IPS-11a (cell line): ENCODE results near the gene ACOX3.
A peak's percentile ranks its signal among the peaks of the same experiment; 100 is the strongest.
"Not testable (repeated sequence)": the region's sequence is repeated elsewhere in the genome, so short reads cannot be mapped to it uniquely, and the experiment has no call there.

Experiments used
- H3K4me3 ChIP-seq: one replicate; pipeline ENCODE4 v1.5.1; 2013; ENCODE audit warnings: low read depth, low read length, control low read depth

ACOX3 gene

DNA sequence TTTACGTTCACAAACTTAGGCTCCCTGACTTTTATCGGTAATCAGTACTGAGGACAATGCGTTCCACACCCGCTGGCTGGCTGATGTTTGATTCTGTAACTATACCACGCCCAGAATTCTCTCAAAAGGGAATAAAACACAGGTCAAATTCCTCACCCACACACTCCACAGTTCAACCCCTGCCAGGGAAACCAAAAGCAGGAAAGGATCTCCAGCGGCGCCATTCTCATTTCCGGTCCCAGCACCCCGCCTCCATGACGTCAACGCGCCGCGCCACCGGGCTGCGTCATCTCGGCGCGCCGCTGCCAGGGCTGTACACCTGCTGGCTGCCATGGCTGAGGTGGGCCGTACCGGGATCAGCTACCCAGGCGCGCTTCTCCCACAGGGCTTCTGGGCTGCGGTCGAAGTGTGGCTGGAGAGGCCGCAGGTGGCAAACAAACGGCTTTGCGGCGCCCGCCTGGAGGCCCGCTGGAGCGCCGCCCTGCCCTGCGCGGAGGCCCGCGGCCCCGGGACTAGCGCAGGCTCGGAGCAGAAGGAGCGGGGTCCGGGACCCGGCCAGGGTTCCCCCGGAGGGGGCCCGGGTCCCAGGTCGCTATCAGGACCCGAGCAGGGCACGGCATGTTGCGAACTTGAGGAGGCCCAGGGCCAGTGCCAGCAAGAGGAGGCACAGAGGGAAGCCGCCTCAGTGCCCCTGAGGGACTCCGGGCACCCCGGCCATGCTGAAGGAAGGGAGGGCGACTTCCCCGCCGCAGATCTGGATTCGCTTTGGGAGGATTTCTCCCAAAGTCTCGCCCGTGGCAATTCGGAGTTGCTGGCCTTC lies at the start of gene ACOX3, which contains the start of gene TRMT44:
Gene ACOX3 (minus strand): TSS at position 232 of the 820 bp plus-strand sequence. CDS start 24,202 bp downstream, outside the sequence.
Gene TRMT44 (plus strand): TSS at position 286 of the 820 bp plus-strand sequence. CDS start 46 bp downstream, at position 332.
- peak within 1 kb of the TSS; percentile 91 for H3K4me3 ChIP-seq

DNA sequence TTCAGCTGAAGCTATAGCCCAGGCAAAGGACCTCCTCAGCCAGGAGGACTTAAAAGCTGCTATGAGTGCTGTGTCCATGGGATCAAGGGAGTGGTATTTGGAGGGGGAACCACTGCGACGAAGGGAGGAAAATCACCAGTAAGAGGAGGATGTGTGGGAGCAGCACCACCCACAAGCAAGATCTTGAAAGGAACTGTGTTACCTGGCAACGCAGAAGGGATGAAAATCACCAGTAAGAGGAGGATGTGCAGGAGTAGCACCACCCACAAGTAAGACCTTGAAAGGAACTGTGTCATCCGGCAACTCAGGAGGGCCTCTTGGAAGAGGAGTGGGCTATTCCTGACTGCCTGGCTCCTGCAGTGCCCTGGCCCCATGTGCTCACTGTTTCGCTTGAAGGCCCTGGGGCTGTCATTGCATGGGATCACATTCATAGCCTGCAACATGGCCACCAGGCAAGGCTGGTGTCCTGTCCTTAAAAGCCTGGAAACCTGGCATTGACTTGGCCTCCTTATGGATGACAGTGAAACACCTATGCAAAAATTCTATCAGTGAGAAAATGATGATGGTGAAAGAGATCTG lies 48.4 kb upstream of the ACOX3 start:
- H3K4me3 ChIP-seq, result no peak overlapping the region

DNA sequence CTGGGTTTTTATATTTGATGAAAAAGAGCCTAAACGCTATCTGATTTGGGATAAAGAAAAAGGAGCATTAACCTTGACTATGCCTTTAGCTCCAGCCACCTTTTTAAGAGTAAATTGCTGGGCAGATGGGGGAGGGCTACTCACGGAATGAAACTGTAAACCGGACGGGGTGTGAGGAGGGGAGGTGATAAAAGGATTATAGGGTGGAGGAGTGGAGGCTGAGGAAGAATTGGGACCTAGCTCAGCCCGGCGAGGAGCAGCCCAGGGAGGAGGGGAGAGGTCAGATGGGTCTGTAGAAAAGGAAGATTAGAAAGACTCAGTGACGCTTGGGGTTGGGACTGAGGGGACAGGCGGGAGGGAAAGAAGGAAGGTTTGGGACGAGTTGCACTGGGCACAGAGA lies 46.1 kb upstream of the ACOX3 start:
- not testable (repeated sequence) for H3K4me3 ChIP-seq

DNA sequence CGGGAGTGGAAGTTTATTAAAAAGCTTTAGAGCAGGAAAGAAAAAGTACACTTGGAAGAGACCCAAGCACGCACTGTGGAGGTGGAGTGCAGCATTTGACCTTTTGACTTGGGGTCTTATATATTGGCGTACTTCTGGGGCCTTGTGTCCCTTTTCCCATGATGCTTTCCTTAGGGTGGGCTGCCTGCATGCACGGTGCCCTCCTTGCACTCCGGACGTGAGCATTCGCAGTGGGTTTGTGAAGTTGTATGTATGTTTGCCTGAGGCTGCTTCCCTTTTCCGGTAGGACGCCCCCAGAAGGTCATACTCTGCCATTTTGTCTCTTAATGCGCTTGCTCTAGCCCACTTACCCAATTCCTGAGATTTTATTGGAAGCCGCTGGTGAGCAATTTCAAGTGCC lies 39.7 kb upstream of the ACOX3 start:
- H3K4me3 ChIP-seq, result no peak overlapping the region

DNA sequence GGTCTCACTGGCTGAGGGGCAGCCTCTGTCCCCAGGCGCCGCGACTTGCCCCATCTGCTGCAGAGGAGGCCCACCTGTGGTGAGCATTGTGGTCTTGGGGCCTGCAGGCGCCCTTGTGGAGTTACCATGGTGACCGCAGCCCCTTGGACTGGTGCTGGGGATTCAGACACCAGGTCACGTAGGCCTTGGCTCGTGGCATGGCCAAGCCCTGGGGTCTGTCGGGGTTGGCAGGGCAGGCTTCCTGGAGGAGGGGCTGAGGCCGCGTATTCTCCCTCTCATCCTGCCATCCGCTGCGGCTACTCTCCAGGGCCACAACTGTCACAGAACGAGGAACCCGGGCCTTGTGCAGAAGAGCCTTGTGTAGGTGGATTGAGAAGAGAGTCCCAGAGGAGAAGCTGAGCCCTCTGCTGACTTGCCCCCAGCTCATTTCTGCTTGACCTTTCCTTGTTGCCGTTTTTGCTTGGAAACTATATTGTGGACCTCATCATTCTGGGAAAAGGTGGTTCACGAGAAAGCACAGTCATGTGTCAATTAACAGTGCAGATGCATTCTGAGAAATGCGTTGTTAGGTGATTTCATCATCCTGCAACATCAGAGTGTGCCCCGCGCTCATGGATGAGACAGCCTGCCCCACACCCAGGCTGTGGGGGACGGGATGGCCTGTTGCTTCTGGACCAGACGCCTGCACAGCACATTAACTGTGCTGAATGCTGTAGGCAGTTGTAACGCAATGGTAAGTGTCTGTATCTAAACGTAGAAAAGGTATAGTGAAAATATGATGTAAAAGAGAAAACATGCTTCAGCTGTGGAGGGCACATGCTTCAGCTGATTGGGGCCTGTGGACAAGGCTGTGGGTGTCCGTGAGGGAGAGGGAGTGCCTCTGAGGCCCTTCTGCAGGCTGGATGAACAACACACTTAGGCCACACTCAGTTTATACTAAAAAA lies 38.5 kb upstream of the ACOX3 start:
- no peak overlapping the region for H3K4me3 ChIP-seq

DNA sequence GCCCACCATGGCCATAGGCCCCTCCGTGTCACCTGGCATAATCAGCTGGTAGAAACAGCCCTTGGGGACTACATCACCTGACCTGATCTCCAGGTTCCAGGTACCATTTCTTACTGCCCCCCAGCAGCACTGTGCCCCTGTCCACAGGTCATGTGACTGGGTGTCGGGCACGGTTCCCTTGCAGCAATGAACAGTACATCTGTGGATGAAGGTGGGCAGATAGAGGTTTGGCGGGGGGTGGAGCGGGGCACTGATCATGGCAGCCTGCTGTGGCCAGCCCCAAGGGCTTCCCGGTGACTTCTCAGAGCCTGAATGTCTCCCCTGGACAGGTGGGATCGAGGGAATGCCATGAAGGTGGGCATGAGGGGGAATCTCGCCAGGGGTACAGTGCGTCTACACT lies 37.8 kb upstream of the ACOX3 start:
- no peak overlapping the region for H3K4me3 ChIP-seq

DNA sequence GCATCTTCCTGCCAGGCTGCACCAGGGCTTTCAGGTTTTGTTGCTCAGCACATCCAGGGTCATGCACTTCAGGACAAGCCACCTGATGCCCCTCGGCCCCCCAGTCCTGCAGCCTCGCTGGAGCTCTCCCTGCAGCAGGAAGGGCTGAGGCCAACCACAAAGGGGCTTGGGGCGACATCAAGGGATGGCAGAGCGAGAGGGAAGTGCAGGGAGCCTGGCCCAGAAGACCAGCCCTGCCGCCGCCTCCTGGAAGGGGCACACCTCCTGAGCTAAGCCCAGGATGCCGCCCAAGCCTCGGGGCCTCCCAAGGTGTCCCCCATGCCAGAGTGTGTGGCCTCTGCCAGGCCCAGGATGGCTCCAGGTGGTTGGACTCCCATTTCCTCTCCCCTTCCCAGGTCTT lies 37.2 kb upstream of the ACOX3 start:
- no peak overlapping the region for H3K4me3 ChIP-seq

DNA sequence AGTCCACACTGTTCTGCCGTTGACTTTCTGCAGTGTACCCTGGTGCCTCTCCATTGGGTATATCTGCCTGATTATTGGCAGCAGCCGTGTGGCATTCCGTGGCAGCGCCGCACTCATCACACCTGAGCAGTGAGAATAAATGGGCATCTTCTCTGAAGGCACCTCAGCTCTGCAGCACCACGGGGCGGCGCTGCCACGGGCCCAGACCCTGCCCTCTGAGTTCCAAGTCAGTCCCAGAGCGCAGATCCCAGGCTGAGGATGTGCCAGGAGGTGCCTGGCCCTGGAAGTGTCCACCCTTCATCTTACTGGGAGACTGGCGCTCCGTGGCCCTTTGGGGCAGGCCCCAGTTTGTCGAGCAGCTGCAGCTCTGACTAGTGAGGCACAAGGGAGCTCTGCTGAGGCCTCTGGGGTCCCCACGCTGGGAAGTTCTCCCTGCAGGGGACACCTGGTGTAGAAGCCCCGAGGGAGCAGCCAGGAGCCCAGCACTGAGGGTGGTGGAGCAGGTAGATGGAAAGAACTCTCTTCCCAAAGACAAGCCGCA lies 36.6 kb upstream of the ACOX3 start:
- no peak overlapping the region for H3K4me3 ChIP-seq

DNA sequence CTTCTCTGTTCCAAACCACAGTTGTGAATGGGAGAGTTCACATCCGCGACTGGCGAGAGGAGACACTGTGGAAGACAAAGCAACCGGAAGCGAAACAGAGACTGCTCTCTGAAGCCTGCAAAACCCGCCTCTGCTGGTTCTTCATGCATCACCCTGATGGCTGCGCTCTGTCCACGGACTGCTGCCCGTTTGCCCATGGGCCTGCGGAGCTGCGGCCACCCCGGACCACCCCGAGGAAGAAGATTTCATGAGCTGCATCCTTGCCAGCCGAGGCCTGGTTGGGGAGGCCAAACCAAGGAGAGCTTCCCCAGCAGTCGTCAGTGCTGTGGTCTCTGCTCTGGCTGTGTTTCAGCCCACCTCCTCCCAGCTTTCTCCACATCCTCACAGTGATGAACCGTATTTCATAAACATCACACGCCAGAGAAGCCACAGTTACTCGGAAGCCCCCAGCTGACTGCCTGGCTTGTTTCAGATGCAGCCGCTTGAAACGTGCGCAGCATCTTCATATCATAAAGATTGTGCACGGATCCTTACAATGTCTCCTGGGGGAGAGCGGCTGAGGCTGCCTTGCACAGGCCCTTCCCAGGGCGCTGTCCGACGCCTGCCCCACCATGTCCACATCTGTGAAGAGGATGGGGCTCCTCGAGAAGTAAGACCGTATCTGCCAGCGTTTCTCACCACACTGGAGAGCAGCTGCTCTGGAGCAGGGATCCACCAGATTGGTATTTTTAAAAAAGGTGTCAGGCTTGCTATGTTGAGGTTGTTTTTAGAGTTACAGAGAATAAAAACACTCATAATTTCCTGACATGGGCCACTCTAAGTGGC lies 35.4 kb upstream of the ACOX3 start:
- H3K4me3 ChIP-seq, result no peak overlapping the region

DNA sequence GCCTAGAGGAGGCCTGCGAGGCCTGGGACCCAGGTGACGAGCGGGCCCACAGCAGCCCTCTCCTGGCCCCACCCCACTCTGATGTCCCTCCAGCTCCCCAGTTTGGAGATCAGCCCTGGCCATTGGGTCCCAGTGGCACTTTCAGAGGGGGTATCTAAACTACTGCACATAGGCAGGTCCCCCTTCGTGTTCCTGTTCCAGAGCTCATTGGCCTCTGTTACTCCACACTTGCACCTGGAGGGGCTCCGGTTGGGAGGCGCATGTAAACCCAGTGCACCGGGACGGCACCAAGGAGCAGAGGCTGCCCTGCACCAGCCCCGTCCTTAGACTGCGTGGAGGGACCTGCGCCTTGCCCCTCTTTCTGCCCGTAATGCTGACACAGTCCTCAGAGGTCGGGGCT lies 34.3 kb upstream of the ACOX3 start:
- H3K4me3 ChIP-seq, result no peak overlapping the region

DNA sequence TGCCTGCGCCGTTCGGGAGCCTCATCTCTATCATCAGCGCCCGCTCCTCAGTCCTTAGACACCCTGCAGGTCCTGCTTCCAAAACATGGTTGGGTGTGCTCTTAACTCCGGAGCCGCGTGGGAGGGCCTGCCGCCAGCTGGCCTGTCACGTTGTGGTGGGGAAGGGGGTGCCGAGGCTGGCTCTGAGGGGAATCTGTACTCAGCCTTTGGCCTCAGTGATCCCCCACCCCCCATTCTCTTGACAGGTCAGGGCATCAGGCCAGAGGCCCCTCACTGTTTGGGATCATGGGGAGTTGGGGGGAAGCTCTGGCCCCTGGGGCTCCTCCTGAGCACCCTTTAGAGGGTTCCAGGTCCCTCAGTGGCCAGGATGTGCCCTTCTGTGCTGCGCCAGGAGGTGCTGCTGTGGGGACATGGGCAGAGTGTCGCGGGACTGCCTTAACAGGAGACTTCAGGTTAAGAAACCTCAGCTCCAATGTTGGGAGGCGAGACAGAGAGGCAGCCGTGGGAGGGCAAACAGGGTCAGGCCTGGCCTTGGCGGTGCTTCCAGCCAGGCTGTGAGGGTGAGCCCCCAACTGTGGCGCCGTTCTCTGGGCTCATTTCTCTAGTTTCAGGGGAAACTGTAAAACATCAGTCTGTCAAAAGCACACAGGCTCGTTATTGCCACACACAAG lies 33.5 kb upstream of the ACOX3 start:
- no peak overlapping the region for H3K4me3 ChIP-seq

DNA sequence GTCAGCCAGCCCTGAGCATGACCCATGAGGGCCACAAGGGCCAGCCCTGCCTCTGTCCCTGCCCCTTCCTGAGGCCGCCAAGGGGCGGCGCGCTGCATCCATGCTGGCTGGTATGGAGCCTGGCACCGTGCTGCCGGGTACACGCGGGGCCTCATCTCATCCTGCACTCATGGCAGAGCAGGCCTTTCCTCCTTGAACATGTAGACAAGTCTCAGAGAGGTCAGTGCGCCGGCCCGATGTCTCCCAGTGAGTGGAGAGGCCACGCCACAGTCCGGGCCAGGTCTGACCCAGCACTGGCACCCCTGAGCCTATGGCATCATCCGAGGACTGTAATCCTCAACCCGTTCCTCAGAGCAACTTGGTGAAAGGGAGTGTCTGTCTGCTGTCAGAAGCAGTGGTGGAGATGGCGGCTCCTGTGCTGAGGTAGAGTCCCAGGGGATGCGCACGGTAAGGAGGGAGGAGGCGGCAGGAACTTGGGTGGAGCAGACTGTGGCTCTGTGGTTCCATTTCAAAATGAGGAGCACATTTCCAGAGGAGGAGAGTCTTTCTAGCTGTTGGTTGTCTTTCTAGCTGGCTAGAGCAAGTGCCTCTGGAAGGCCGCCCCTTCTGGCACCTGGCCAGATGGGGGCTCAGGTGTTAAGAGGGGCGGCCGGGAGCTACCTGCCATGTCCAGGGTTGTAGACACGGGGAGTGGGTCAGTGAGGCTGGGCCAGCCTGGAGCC lies 32.8 kb upstream of the ACOX3 start:
- H3K4me3 ChIP-seq, result no peak overlapping the region

DNA sequence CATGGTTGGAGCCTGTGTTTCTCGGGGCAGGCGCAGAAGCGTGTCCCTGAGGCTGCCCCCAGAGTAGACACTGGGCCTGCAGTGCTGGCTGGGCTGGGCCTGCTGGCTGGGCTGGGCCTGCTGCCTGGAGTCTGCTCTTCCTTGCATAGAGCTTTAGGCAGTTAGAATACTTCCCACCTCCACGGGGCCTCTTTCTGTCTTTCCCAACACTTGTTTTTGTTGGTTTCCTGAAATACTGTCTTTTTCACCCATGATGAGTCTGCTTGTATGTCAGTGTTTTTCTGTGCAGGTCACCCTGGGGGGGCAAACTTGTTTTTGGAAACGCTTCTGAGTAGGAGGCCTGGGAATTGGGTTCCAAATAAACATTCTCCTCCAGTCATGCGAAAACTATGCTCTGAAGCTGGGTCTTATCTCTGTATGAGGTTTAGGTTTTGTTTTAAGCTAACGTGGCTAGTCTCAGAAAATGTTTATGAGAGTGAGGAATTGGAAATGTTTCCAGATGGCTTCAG lies 32.2 kb upstream of the ACOX3 start:
- no peak overlapping the region for H3K4me3 ChIP-seq

DNA sequence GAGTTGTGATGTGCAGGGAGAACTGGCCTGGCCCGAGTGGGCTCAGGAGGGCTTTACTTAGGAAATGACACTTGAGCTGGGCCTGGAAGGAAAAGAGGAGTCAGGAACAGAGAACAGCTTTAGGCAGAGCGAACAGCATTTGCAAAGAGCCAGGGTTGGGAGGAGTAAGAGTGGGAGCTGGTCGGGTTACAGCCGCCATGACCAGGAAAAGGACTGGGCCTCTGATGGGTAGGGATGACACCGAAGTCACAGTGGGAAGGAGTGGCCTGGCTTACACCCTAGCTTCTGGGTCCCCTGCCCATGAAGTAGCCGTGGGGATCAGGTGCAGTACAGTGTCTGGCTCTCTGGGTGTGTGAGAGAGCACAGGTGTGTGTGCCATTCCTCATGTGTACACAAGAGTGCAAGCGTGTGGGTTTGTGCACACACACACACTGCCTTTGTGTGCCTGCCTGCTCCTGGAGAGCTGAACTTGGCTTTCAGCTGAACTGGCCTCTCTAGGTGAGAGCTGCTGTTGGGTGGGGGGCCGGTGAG lies 31.7 kb upstream of the ACOX3 start:
- H3K4me3 ChIP-seq, result no peak overlapping the region

DNA sequence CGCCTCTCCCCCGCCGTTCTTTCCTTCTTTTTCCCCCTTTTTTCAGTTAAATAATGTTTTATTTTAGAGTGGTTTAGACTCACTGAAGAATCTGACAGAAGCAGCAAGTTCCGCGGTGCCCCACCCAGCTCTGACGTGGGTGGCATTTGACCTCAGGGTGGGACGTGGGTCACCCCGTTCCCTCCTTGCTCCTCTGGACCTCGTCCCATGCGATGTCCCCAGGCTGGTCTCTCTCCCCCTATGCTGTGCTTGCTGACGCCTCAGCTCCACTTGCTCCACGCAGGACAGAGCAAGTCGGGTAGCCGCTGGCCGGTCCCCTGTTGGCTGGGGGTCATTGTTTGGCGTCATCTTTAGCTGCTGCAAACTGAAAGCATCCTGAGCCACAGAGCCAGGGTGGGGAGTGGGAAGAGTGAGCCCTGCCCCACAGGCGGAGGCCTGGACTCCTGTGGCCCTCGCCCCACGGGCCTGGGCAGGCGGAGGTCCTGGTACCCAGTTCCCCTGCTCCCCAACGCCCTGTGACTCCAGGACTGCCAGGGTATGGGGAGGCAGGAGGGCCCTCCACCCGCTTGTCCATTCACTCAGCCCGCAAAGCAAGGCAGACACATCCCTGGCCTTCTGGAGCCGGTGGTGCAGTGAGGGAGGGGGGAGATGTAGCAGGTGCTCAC lies 30.8 kb upstream of the ACOX3 start:
- H3K4me3 ChIP-seq, result no peak overlapping the region

DNA sequence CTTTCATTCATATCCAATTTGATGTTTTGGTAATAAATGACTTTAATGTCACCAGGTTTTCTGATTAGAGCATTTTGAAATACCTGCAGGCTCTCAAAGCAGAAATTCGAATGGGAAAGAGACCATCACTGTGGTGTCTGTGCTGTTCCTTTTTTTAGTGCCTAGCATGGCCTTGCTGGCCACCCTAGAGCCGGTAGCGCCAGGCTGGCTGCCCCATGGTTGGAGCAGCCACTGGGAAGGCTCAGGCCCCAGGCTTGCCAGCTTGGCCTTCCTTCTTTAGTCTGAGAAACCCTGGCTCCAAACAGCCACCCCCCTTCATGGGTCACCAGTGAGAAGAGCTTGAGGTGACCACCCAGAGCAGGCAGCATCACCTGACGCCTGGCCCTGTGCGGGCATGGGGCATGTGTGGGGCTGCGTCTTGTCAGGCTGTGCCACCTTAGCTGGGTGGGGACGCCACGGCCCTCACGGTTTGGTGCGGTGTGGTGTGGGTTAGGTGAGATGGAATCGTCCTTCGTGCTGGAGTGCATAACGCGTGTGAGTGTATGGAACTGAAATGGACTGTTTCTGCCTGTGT lies 30.0 kb upstream of the ACOX3 start:
- no peak overlapping the region for H3K4me3 ChIP-seq

DNA sequence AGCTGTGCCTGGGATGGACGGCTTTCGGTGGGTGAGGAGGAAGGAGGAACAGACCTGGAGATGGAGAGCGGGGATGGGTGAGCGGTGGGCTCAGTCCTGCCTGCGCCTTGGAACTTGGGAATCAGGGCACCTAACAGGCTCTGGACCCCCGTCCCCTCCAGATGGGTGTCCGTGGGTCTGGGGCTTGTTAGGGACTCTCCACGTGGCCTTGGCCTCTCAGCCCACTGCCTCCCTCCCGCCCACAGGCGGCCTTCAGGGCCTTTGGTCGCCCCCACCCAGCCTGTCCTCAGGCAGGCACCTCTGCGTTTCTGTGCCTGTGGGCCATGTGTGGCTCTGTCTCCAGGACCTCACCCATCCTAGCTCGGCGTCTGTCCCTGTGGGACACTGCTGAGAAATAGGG lies 29.0 kb upstream of the ACOX3 start:
- no peak overlapping the region for H3K4me3 ChIP-seq
